ENCODE results near the gene SLC10A7.

SLC10A7 gene

DNA sequence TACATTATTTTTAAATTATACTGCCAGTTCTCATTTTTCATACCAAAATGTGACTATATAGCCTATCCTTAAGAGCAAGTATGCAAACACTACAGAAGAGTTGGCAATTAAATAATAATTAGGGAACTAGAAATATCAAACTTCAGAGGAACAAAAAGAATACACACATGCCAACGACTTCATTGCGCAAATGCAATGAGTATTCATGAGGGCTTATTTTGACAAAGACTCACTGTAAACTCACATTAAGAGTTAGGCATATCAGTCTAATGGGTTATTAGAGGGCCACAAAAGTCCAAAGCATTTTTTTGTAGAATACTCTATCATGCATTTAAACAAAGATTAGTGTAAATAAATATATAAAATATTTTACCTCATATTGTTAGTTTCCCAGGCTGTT lies 31.6 kb downstream of the SLC10A7 start:
- DNase-seq, result no peak

DNA sequence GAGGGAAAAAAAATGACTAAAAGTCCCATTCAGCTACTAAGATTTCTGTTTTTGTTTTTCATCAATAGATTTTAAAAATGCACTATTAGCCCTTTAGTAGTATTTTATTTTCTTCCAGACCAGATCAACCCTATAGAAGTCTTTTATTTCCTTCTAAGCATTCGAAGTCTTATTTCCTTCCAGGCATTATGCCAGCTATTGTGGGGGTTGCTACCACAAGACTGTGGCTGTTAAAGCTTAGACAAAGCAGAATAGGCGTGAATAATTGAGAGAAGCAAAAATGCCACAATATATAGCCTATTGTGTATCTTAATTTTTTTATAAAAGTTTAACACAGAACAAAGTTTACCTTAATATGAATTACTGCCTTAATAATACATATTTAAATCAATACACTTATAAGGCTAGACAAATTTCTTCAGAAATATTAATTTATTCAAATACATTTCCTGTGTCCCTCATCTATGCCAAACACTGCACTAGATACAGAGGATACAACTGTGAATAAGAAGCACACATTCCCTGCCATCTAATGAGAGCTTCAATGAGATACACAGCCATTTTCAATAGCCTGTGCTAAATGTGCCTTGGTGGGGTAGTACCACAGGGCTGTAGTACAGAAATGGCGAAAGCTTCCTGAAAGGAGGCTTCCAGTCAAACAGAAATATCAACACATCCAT lies 33.1 kb downstream of the SLC10A7 start:
- no peak for DNase-seq

GRCh38 chr4:146486565-146486964 lies 35.2 kb downstream of the SLC10A7 start:
- DNase-seq, result no peak

- DNase-seq, result no peak
Measured at GRCh38 chr4:146485968-146486367, 35.8 kb downstream of the SLC10A7 start.

DNA sequence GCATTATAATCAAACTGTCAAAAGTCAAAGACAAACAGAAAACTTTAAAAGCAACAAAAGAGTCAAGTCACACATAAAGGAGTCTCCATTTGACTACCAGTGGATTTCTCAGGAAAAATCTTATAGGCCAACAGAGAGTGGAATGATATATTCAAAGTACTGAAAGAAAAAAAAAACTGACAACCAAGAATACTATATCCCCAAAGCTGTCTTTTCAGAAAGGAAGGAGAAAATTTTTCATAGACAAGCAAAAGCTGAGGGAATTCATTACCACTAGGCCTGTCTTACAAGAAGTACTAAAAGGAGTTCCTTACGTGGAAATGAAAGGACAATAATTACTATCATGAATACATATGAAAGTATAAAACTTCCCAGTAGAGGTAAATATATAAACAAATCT lies 39.0 kb downstream of the SLC10A7 start:
- no peak for DNase-seq

GRCh38 chr4:146481246-146481645 lies 40.5 kb downstream of the SLC10A7 start:
- no peak for DNase-seq

GRCh38 chr4:146478009-146478408 lies 43.7 kb downstream of the SLC10A7 start:
- DNase-seq, result no peak

DNA sequence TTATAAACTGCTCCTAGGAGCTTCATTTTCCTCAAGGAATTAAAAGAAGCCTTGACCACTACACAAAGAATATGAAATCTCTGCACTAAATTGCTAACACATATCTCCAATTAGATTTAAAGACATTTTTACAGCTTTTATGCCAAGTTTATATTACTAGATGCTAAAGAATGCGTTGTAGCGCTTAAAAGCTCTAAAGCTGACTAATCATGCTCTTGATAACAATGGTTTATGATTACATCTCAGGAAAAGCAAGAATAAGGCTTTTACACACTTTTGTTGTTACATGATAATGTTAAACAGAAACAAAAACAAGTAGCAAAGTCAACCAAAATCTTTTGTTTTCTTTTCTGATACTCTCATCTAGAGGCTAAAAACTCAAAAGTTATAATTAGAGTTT lies 44.7 kb downstream of the SLC10A7 start:
- no peak for DNase-seq

DNA sequence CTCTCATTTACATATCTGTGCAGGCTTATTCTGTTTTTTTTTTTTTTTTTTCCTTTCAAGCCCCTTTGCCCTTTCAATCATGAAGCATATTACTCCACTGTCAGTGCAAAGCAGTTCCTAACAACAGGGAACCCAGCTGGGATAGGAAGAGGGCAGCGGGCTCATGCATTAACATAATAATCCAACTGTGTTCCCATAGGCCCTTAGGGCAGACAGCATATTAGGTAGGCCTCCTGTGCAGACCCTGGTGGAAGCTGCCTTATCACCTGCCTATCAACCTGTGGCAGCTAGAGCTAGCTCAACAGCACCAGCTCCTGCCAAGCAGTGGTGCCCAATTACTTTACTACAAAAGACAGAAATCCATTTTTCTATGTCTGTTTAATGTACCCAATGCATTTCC lies 49.3 kb downstream of the SLC10A7 start:
- no peak for DNase-seq

GRCh38 chr4:146470604-146471003 lies 51.1 kb downstream of the SLC10A7 start:
- DNase-seq, result no peak

DNA sequence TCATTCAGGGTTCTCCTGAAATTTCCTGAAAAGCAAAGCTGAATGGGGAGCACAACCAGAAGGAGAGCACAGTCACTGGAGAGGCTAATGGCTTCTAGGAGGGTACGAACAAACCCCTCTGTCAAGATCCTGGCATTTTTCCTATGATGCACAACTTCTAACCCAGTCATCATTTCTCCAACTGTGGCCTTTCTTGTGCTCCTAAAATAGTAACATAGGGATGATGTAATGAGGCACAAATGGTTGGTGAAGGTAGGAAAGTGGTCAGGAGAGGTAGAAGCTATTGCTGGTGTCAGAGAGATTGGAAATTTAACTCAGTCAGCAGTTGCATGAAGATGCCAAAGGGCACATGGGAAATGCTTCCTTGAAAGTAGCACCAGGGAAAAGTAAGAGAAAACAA lies 52.7 kb downstream of the SLC10A7 start:
- DNase-seq, result no peak

- no peak for DNase-seq
Measured at GRCh38 chr4:146465628-146466027, 56.1 kb downstream of the SLC10A7 start.

DNA sequence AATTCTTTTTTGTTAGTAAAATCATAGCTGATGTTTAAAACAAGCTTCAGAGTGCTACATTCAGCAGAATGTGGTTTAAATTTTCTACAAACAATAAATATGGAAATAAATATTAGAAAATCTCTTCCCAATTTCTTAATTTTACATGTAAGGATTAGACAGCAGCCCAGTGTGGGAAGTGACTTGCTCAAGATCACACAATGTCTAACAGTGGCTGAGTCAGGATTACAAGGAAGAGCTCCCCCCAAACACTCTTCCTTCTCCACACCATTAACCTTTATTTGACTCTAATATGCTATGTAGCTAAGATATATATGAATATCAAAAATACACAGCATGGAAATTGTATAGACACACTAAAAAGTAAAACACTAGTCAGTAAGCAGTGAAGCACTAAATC lies 59.5 kb downstream of the SLC10A7 start:
- no peak for DNase-seq

- DNase-seq, result no peak
Measured at GRCh38 chr4:146458594-146458993, 63.1 kb downstream of the SLC10A7 start.

GRCh38 chr4:146456681-146457080 lies 65.1 kb downstream of the SLC10A7 start:
- DNase-seq, result no peak

DNA sequence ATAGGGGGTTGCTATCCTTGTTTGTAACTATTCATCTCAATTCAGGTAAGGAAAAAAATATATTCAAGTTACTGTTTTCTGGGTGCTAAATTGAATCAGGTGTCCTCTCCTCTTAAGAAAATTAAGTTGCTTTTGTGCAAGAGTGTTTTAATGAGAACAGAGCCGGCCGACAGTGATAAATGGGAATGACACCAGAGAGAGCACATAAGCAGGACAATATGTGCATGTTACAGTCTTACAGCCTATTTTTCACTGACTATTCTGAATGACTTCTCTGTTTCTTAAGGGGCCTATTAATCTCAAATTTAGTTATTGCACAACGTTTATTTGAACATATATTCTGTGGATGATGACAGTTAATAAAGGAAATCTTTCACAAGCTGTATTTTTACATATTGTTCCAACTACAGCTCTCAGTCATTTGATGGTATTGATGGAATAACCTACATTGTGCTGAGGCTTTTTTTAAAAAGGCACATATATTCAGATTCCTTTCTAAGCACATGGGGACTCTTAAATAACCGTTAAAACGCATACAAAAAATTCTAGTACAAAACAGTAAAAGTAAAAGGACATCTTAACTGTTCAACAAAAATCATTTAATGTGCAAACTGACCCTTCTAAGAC lies 68.4 kb downstream of the SLC10A7 start:
- DNase-seq, result no peak

GRCh38 chr4:146450524-146450923 lies 71.2 kb downstream of the SLC10A7 start:
- no peak for DNase-seq

GRCh38 chr4:146446555-146446954 lies 75.2 kb downstream of the SLC10A7 start:
- DNase-seq, result no peak

GRCh38 chr4:146445198-146446150 lies 76.3 kb downstream of the SLC10A7 start:
- no peak for DNase-seq

DNA sequence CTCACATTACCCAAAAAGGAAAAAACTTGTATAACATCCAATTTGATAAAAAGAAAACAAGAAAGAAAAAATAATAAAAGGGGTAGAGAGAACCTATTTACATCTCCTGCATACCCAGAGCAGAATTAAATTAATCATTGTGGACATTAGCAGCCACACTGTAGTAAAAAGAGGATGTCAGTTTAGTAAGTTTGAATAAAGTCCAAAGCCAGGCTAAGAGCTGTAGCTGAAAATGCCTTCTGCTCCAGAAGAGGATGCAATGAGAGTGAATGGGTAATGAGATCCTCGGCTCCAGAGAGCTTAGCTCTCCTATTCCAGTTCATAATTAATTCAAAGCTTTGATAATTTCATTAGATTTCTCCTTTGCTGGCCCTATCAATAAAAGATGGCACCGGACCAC lies 78.2 kb downstream of the SLC10A7 start:
- no peak for DNase-seq

GRCh38 chr4:146442801-146443200 lies 78.9 kb downstream of the SLC10A7 start:
- DNase-seq, result no peak

GRCh38 chr4:146439999-146440398 lies 81.7 kb downstream of the SLC10A7 start:
- DNase-seq, result no peak

DNA sequence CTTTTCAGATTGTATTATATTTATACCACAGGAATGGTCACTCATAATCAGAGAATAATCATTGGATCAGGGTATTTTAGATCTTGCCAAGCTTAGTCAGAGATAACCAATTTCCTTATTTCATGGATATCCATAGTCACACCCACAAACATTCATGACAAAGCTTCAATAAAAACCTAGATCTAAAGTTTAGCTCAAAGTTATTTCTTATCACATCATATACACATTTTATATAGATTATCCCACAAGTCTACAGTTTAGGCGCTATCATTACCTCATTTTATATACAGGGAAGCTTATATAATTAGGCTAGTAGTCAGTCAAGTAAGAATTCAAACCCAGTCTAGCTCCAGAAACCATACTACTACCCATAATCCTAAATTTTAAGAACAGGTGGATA lies 82.3 kb downstream of the SLC10A7 start:
- DNase-seq, result no peak

DNA sequence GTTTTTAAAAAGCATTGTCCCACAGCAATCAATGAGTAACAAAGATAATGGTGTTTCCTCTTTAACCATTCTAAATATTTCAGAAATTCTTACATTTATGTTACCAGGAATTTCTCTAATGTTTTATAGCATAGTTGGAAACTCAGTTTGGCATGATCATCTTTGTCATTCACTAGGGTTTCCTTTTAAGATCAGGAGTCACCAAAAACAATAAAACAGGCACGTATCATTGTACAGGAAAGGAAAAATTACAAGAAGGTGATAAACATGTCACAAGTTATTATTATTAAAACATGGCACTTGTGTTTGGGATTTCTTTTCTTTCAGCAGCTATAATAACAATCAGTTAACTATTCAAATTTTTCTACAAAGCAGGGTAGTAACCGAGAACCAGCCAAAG lies 84.0 kb downstream of the SLC10A7 start:
- no peak for DNase-seq
